HEK293T (cell line): ENCODE data around the gene SLC25A1.

Source experiments
- ARNT ChIP-seq: fragments of 450-650 bp; IDR thresholded peaks from 2 replicates; pipeline ENCODE4 v1.6.1; 2017; ENCODE audit warnings: mild to moderate bottlenecking
- BHLHE40 ChIP-seq: fragments of 450-650 bp; IDR thresholded peaks from 2 replicates; pipeline ENCODE4 v1.6.1; 2016; ENCODE audit warnings: mild to moderate bottlenecking, moderate library complexity, borderline replicate concordance
- CTBP1 ChIP-seq: fragments of 450-650 bp; IDR thresholded peaks from 2 replicates; pipeline ENCODE4 v1.6.1; 2016; ENCODE audit warnings: borderline replicate concordance
- ELF4 ChIP-seq: fragments of 450-650 bp; IDR thresholded peaks from 2 replicates; pipeline ENCODE4 v1.6.1; 2017; ENCODE audit warnings: antibody characterized with exemption
- FOXA1 ChIP-seq: fragments of 450-650 bp; IDR thresholded peaks from 2 replicates; pipeline ENCODE4 v1.6.1; 2016; ENCODE audit warnings: mild to moderate bottlenecking
- FOXK2 ChIP-seq: fragments of 450-650 bp; IDR thresholded peaks from 2 replicates; pipeline ENCODE4 v1.6.1; 2016; ENCODE audit warnings: mild to moderate bottlenecking
- FOXM1 ChIP-seq: fragments of 450-650 bp; IDR thresholded peaks from 2 replicates; pipeline ENCODE4 v1.6.1; 2017; ENCODE audit warnings: mild to moderate bottlenecking, borderline replicate concordance
- HDGF ChIP-seq: fragments of 450-650 bp; IDR thresholded peaks from 2 replicates; pipeline ENCODE4 v1.6.1; 2017; ENCODE audit warnings: antibody characterized with exemption, borderline replicate concordance
- LEF1 ChIP-seq: fragments of 450-650 bp; IDR thresholded peaks from 2 replicates; pipeline ENCODE4 v1.6.1; 2017; ENCODE audit warnings: mild to moderate bottlenecking, borderline replicate concordance
- PKNOX1 ChIP-seq: fragments of 450-650 bp; IDR thresholded peaks from 2 replicates; pipeline ENCODE4 v1.6.1; 2016
- SP1 ChIP-seq: fragments of 450-650 bp; IDR thresholded peaks from 2 replicates; pipeline ENCODE4 v1.6.1; 2017
- SUZ12 ChIP-seq: fragments of 450-650 bp; IDR thresholded peaks from 2 replicates; pipeline ENCODE4 v1.6.1; 2016; ENCODE audit warnings: mild to moderate bottlenecking
- TARDBP ChIP-seq: fragments of 450-650 bp; IDR thresholded peaks from 2 replicates; pipeline ENCODE4 v1.6.1; 2016
- ZNF384 ChIP-seq: fragments of 450-650 bp; IDR thresholded peaks from 2 replicates; pipeline ENCODE4 v1.6.1; 2016

GRCh38 chr22:19213001-19213400, 34.5 kb upstream of the SLC25A1 start:
- TF ChIP-seq SUZ12 (no peak), FOXA1 (no peak), CTBP1 (no peak), ELF4 (no peak), TARDBP (no peak), SP1 (no peak), FOXK2 (no peak), HDGF (no peak), ZNF384 (no peak), BHLHE40 (no peak), FOXM1 (no peak), LEF1 (no peak), PKNOX1 (no peak), ARNT (no peak)
